GM19438 (cell line): ENCODE measurements around the gene TMEM138.

Experiments
- ATAC-seq: cut with Tn5 transposase; IDR thresholded peaks from one replicate; pipeline ENCODE4 v1.9.1; 2021; ENCODE audit warnings: low read depth; ENCODE audit not compliant: unreplicated experiment

Gene TMEM138

DNA sequence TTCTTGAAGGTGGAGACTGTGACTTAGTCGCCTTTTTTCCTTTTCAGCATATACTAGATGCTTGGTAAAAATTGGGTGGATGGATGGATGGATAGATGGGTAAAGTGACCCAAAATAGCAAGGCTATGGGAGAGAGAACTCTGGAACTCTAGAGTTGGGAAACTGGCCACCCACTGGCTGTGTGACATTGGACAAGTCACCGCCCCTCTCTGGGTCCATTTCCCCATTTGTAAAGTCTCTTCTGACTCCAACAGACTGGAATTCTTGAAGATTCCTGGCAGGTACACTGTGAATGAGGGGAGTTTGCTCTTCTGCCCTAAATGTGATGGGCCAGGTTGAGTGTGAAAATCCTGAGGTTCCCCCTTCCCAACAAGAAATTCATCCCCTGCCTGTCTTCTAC is 21.2 kb upstream of the TMEM138 start:
- ATAC-seq, result no peak

DNA sequence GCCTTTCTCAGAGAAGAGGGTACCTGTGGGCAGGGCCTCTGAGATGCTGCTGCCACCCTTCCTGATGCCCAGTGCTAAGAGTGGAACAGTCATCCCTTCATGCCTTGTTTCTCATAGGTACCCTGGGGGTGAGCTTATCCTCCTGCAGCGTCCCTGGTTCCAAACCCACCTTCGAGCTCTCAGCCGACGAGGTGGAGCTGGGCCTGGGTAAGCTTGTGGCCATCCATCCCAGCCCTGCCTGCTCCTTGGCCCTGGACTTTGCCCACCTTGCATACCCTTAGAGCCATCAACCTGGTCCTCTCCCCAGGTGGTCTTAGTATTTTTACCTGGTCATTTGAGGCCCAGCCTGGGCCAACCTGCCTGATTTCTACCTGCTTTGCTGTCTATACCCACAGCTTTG is 20.5 kb upstream of the TMEM138 start:
- no peak for ATAC-seq

DNA sequence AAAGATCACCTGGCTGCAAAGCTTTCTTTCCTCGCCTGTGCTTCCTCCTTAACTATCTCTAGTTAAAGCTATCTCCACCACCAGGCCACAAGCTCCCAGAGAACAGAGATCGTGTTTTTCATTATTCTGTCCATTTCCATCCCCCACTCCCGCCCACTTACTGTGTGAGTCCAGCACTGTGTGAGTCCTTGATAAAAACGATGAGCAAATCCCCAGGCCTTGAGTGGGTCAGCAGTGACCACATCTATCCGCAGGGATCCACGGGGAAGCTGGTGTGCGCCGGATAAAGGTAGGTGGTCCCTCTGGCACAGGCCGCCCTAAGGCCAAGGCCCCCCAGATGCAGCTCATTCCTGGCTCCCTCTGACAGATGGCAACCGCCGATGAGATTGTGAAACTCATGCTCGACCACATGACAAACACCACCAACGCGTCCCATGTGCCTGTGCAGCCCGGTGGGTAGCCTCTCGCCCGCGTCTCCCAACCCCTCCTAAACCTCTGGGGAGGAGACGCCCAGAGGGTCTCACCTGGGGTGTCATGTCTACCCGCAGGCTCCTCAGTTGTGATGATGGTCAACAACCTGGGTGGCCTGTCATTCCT is 19.9 kb upstream of the TMEM138 start:
- no peak for ATAC-seq

DNA sequence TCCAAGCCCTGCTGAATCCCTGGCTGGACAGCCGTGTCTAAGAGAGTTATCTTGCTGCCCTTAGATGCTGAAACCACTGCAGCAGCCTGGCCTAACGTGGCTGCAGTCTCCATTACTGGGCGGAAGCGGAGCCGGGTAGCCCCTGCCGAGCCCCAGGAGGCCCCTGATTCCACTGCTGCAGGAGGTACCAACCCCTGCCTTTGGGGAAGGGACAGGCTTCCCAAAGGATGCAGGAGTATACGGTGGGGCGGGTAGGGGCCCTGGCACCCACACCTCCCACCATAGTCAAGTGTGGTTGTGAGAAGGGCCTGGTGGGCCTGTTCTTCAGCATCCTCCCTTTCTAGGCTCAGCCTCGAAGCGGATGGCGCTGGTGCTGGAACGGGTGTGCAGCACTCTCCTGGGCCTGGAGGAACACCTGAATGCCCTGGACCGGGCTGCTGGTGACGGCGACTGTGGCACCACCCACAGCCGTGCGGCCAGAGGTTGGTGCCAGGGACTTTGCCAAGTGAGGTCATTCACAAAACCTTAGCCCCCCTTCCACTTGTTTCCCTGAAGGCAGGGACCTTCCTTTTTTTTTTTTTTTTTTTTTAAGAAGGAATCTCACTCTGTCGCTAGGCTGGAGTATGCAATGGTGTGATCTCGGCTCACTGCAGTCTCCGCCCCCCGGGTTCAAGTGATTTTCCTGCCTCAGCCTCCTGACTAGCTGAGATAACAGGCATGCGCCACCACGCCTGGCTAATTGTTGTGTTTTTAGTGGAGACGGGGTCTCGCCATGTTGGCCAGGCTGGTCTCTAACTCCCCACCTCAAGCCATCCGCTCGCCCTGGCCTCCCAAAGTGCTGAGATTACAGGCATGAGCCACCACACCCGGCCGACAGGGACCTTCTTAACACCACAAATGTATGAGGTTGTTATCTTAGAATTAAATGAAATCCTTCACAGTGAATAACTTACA is 18.1 kb upstream of the TMEM138 start:
- ATAC-seq, result no peak

DNA sequence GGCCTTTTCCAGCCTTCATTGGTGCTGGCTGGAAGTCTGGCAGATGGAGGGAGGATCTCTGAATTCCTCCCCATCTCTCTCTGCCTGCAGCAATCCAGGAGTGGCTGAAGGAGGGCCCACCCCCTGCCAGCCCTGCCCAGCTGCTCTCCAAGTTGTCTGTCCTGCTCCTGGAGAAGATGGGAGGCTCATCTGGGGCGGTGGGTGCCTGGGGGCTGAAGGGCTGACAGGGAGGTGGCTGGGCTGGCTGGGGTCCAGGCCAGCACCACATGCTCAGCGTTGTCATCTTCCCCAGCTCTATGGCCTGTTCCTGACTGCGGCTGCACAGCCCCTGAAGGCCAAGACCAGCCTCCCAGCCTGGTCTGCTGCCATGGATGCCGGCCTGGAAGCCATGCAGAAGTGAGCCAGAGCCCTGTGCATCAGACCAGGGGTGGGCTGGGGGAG is 17.0 kb upstream of the TMEM138 start:
- ATAC-seq, result no peak

DNA sequence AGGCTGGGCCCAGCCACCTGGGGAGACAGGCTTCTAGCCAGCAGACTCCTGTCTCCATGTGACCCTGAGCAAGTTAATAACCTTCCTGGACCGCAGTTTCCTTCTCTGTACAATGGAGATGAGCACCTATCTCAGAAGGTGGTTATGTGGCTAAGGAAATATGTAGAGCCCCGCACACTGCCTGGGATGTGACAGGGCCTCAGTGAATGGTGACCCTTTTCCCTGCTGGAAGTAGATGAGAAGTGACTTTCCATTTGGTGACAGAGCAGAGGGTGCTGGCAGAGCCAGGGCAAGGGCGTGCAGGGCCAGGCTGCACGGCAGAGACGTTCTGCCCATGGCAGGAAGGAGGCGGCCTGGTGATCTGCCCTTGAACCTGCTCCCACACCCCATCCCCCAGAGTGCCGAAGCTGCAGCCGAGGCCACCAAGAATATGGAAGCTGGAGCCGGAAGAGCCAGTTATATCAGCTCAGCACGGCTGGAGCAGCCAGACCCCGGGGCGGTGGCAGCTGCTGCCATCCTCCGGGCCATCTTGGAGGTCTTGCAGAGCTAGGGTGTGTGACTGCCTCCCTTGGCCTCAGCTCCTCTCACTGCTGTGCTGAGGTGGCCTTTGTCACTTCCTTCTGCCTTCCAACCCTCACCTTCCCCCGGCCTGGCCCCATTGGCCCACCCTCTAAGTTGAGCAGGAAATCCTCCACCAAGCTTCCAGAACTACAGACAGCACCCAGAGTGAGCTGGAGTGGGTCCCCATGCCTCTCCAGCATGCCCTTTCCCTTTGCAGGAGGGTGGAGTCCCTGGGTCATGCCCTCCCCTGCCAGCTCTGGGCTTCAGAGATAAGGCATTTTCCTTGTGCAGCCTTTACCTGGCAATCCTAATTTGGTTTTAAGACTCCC is 16.0 kb upstream of the TMEM138 start:
- no peak for ATAC-seq

DNA sequence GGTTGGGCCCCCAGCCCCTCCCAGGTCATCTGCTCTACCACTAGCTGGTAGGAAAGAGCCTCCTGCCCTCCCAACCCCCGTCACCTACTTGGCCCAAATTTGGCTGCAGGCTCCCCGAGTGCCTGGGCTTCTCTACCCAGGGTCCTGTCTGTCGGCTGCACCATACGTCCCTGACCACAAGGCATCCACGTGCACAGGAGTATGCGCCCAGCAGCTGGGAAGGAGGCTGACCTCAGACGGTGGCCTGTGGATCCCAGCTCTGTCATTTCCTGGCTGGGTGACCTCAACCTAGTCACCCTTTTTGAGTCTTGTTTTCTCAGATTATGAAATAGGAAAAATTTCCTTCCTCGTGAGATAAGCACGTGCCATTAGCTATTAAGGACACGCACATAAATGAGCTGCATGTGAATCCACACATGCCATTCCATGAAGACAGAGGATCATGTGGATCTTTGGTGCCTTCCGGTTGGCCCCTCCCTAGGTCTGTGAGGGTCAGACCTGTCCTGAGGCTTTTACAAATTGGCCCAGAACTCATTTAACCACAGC is 14.2 kb upstream of the TMEM138 start:
- no peak for ATAC-seq

DNA sequence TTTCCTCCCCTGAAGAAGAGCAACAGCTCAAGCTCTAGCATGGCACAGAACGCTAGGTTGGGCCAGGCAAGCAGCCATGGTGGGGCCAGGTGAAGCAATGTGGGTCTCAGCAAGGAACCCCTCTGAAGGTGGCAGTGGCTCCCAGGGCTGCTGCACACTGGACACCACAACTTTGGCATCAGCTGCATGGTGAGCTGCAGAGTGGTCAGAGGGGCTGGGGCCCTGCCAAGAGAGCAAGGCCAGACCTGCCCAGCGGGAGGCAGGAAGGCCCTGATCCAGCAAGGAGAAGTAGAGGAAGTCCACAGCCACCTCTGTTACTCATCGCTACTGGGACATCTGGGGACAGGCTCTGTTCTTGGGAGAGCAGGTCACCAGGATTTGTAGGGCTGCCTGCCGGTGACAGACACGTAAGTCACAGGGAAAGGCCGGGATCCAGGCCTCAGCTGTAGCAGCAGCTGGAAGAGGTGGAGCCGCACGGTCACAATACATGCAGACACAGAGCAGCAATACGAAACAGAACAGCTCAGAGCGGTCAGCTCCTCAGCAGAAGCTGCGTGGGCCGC is 12.9 kb upstream of the TMEM138 start:
- no peak for ATAC-seq

DNA sequence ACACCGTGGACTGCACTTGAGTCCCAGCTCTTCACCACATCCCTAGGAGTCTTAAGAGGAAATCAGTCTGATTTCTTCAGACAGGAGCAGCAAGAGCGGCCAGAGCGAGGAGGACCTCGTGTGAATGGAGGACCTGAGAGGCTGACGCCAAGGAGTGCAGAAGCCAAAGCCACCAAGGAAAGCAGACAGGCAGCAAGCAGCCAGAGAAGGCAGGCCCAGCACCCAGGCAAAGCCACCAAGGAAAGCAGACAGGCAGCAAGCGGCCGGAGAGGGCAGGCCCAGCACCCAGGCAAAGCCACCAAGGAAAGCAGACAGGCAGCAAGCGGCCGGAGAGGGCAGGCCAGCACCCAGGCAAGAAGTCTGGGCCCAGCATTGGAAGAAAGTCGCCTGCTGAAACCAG is 12.3 kb upstream of the TMEM138 start:
- ATAC-seq, result no peak

DNA sequence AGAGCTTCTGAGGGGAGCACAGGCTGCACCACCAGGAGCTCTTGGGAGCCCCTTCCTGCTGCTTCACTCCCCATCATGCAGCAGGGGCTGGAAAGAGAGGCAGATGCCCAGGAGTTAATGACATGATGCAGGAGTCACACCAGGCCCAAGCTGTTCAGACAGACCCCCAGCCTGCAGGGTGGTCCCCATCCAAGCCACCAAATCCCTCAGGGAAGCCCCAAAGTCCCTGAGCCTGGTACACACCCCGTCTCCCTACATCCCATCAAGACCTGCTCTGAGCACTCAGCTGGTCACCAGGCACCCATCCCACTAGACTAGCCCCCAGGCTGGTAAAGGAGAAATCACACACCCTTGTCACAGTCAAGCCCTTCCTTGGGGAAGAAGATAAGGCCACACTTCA is 11.8 kb upstream of the TMEM138 start:
- no peak for ATAC-seq

DNA sequence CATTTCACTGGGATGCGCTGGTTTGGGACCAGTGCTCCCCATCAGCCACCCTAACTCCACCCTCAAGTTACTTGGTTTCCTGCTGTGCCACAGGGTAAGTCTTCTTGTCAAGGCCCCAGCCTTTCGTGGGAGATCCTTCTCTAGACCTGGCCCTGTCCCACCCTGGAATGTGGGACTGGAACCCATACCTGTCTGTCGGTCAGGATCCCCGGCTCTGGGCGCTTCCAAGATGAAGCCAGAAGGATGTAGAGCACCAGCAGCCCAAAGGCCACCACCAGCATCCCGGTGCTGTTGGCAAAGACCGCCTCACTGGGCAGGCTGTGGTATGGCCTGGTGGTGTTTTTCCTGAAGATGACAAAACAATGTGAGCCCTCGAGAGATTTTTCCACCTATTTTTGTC is 11.4 kb upstream of the TMEM138 start:
- no peak for ATAC-seq

DNA sequence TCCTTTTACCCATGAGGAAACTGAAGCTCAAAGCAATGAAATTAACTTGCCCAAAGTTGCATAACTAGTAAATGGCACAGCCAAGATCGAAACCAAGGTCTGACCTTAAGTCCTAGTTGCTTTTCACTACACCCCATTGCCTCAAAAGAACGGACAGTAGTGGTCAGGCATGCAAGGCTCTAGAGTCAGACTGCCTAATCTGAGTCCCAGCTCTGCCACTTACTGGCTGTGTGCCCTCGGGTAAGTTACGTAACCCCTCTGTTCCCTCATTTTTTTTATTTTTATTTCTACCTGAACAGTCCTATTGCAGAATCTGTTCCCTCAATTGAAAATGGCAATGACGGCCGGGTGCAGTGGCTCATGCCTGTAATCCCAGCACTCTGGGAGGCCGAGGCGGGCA is 10.1 kb upstream of the TMEM138 start:
- no peak for ATAC-seq

DNA sequence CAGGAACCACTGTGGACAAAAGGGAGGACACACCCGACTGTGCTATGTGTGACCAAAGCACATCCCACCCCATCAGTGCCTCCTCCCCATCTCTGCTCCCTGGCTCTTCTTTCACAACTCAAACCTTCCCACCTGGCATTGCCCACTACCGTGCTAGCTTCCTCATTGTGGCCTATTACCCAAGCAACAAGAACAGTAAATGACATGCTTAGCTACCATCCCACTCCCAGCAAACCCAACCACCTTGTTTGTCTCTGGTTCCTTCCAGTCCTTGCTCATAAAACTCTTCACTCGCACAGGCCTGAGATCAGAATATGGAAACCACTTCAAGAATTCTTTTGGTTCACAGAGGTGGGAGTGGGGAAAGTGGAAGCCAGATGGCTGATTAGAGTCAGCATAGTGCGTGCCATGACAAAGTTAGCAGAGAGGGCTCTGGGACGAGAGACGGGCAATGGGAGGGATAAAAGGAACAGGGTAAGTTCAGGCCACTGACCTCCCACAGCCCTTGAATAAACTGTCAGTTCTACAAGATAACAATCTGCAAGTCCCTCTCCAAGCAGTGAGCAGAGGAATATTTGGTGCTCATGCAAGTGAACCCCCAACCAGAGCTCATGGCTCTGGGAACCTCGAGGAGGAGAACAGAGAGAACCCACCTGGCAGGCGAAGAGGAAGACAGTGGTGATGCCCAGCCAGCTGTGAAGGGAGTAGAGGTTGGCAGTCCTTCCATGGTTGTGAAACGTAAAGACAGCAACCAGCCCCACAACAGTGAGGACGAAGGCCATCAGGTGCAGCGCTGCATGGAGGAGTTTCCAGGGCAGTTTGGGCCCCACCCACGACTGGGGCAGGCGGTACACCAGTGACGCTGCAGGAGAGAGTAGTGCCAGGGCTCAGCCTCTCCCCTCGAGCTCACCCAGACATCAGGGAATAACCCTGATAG is 8.8 kb upstream of the TMEM138 start:
- ATAC-seq, result no peak

DNA sequence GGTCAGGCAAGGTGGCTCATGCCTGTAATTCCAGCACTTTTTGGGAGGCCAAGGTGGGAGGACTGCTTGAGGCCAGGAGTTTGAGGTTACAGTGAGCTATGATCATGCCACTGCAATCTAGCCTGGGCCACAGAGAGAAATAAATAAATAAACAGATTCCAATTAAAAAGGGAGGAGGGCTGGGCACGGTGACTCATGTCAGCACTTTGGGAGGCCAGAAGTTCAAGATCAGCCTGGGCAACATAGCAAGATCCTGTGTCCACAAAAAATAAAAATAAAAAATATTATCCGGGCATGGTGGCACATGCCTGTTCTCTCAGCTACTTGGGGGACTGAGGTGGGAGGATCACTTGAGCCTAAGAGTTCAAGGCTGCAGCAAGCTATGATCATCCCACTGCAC is 8.0 kb upstream of the TMEM138 start:
- no peak for ATAC-seq

DNA sequence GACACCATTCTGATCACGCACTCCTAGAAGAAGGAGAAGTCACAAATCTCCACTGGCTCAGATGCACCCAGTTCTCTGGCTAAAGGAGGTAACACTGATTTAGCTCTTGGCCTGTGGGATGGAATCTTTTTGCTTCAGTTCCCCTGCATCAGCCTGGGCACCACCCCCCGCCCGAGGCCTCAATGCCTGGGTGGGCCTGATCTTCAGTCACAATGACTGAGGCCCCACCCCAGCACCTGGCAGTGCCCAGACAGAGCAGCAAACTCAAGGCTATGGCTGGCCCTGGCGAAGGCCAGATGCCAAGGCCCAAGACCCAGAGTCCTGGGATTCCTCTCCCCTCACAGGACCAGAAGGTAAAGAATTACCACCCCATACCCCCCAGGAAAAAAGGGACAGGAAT is 5.5 kb upstream of the TMEM138 start:
- no peak for ATAC-seq

DNA sequence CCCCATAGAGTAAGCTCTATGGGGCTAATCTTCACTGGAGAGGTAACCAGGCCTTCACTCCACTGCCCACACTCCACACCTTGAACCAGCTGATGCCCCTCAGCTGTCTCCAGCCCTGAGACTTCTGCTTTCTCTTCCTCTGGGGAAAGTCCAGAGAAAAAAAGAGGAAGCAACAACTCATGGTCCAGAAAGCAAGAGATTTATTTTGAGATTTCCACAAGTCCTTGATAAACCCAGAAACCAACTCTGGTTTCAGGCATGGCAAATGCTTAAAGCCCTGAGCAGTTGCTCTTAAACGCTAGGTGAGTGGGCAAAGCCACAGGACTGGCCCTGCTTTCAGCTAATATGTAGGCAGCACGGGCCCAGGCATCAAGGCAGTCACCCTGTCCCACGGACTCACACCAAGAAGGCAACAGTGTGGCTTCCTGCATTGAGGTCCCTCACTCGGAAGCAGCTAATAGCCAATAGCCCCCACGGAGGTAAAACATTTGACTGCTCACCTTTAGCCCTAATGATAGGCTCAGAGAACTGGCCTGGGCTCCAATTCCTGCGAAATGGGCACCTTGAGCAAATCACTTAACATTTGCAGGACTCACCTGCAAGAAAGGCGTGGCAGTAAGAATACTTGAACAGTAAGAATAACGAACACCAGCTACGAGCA is 4.8 kb upstream of the TMEM138 start:
- ATAC-seq, result peak; percentile 35

DNA sequence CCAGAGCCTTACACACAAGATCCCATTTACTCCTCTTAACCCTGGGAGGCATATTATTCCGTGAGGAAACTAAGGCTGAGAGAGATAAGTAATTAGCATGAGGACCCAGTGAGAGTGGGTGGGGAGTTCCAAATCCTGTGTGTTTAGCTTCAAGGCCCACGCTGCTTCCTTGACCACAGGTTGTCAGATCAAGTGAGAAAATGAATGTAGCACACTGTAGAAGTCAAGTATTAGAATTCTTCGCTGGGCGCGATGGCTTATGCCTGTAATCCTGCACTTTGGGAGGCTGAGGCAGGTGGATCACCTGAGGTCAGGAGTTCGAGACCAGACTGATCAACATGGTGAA is 4.3 kb upstream of the TMEM138 start:
- no peak for ATAC-seq

DNA sequence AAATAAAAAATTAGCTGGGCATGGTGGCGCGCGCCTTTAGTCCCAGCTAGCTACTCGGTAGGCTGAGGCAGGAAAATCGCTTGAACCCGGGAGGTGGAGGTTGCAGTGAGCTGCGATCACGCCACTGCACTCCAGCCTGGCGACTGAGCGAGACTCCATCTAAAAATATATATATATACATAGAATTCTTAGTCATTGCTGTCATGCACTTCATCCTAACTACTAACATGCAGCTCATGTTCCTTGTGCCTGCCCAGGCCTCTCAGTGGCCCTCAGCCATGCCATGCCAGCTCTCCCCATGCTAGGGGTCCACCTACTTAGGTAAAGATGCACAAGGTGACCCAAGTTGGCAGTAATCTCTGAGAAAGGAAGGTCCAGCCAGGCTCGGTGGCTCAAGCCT is 3.6 kb upstream of the TMEM138 start:
- ATAC-seq, result no peak

DNA sequence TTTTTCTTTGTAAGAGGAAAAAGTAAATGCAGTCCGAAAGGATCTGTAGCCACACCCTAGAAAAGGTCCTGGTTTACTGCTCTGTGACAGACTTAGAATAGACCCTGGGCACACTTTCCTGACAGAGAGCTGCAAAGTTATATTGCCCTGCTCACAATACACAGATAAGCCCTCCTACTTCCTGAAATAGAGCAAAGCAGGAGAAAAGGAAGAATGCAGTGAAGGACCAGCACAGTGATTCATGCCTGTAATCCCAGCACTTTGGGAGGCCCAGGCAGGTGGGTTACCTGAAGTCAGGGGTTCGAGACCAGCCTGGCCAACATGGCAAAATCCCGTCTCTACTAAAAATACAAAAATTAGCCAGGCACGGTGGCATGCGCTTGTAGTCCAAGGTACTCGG is 2.7 kb upstream of the TMEM138 start:
- no peak for ATAC-seq
